Measurements from ENCODE around the gene ATG9B.

Gene ATG9B

GRCh38 chr7:151008143-151008510 lies 16.2 kb downstream of the ATG9B start:
- TF ChIP-seq CTCF (conservative IDR thresholded peaks at IDR 0.05; ENCODE audit: low read depth, low read length), result no peak
- no peak overlapping the region for H3K4me2 ChIP-seq
- H3K9ac ChIP-seq, result no peak overlapping the region
- no peaks in the 10 kb centered on the region for H4K20me1 ChIP-seq (ENCODE audit: insufficient read depth)
- no peak overlapping the region for H3K4me3 ChIP-seq (IDR thresholded peaks at IDR 0.05; ENCODE audit: insufficient read depth, low read depth, low read length)
- no peaks in the 10 kb centered on the region; the same call in 1 of the 2 replicates for H3K27me3 ChIP-seq (ENCODE audit: insufficient read depth, low read depth)
- H2AFZ ChIP-seq (ENCODE audit: low read depth), result no peak overlapping the region
- H3K4me1 ChIP-seq (ENCODE audit: low read depth, poor library complexity, severe bottlenecking), result peaks cover 2% of the 10 kb centered on the region
- no peaks in the 10 kb centered on the region for H3K36me3 ChIP-seq (ENCODE audit: insufficient read depth)
- H3K27ac ChIP-seq, result no peak overlapping the region
- H3K79me2 ChIP-seq (ENCODE audit: insufficient read depth, low read depth), result no peaks in the 10 kb centered on the region

GRCh38 chr7:151007469-151007898 lies 16.8 kb downstream of the ATG9B start:
- no peak overlapping the region for H3K4me2 ChIP-seq
- no peak for TF ChIP-seq CTCF (conservative IDR thresholded peaks at IDR 0.05; ENCODE audit: low read depth, low read length)
- H4K20me1 ChIP-seq (ENCODE audit: insufficient read depth), result no peaks in the 10 kb centered on the region
- no peak overlapping the region for H3K9ac ChIP-seq
- no peak overlapping the region for H3K4me3 ChIP-seq (IDR thresholded peaks at IDR 0.05; ENCODE audit: insufficient read depth, low read depth, low read length)
- no peaks in the 10 kb centered on the region; the same call in 1 of the 2 replicates for H3K27me3 ChIP-seq (ENCODE audit: insufficient read depth, low read depth)
- no peak overlapping the region for H2AFZ ChIP-seq (ENCODE audit: low read depth)
- H3K4me1 ChIP-seq (ENCODE audit: low read depth, poor library complexity, severe bottlenecking), result no peaks in the 10 kb centered on the region
- H3K36me3 ChIP-seq (ENCODE audit: insufficient read depth), result no peaks in the 10 kb centered on the region
- no peaks in the 10 kb centered on the region for H3K79me2 ChIP-seq (ENCODE audit: insufficient read depth, low read depth)
- H3K27ac ChIP-seq, result no peak overlapping the region

- no peaks in the 10 kb centered on the region for H3K4me1 ChIP-seq (ENCODE audit: low read depth, poor library complexity, severe bottlenecking)
- H2AFZ ChIP-seq (ENCODE audit: low read depth), result no peak overlapping the region
- H3K27me3 ChIP-seq (ENCODE audit: insufficient read depth, low read depth), result no peaks in the 10 kb centered on the region; the same call in 1 of the 2 replicates
- H3K79me2 ChIP-seq (ENCODE audit: insufficient read depth, low read depth), result no peaks in the 10 kb centered on the region
- no peak overlapping the region for H3K9ac ChIP-seq
- H3K4me2 ChIP-seq, result no peak overlapping the region
- no peak overlapping the region for H3K4me3 ChIP-seq (IDR thresholded peaks at IDR 0.05; ENCODE audit: insufficient read depth, low read depth, low read length)
- H3K36me3 ChIP-seq (ENCODE audit: insufficient read depth), result no peaks in the 10 kb centered on the region
- no peak for TF ChIP-seq CTCF (conservative IDR thresholded peaks at IDR 0.05; ENCODE audit: low read depth, low read length)
- H4K20me1 ChIP-seq (ENCODE audit: insufficient read depth), result no peaks in the 10 kb centered on the region
- H3K27ac ChIP-seq, result no peak overlapping the region
Observed at GRCh38 chr7:151006590-151007300, 17.5 kb downstream of the ATG9B start.

- no peaks in the 10 kb centered on the region for H3K4me1 ChIP-seq (ENCODE audit: low read depth, poor library complexity, severe bottlenecking)
- H4K20me1 ChIP-seq (ENCODE audit: insufficient read depth), result no peaks in the 10 kb centered on the region
- H3K4me2 ChIP-seq, result no peak overlapping the region
- no peaks in the 10 kb centered on the region for H3K79me2 ChIP-seq (ENCODE audit: insufficient read depth, low read depth)
- no peak for TF ChIP-seq CTCF (conservative IDR thresholded peaks at IDR 0.05; ENCODE audit: low read depth, low read length)
- no peaks in the 10 kb centered on the region; the same call in 1 of the 2 replicates for H3K27me3 ChIP-seq (ENCODE audit: insufficient read depth, low read depth)
- no peak overlapping the region for H2AFZ ChIP-seq (ENCODE audit: low read depth)
- no peaks in the 10 kb centered on the region for H3K36me3 ChIP-seq (ENCODE audit: insufficient read depth)
- no peak overlapping the region for H3K27ac ChIP-seq
- no peak overlapping the region for H3K9ac ChIP-seq
- no peak overlapping the region for H3K4me3 ChIP-seq (IDR thresholded peaks at IDR 0.05; ENCODE audit: insufficient read depth, low read depth, low read length)
Observed at GRCh38 chr7:151005566-151005965, 18.7 kb downstream of the ATG9B start.

All from KMS-11 (cell line).